ENCODE data around the gene ARL16.
"Not testable (repeated sequence)": the region's sequence is repeated elsewhere in the genome, so short reads cannot be mapped to it uniquely, and the experiment has no call there.

The ARL16 gene

DNA sequence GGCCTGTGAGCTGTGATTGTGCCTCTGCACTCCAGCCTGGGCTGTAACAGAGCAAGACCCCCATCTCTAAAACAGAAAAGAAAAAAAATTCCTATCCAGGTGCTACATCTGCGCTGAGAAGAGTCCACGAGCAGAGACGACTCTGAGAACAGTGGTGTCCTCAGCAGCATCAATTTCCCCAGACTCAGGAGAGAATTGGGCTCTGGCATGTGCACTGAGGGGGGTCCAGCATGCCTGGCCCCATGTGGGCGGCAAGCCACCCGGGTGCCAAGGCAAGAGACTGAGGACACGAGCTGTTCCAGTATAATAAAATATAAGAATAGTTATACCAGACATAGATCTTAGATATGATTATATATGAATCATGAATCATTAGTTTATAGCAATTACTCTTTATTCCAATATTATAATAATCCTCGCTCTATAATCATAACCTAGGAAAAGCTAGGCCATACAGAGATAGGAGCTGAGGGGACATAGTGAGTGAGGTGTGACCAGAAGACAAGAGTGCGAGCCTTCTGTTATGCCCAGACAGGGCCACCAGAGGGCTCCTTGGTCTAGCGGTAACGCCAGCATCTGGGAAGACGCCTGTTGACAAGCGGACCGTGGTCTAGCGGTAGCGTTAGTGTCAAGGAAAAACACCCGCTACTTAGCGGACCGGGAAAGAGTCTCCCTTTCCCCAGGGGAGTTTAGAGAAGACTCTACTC lies 7.9 kb downstream of the ARL16 start:
- DNase-seq (ENCODE audit: low read depth); H3K4me3 ChIP-seq (ENCODE audit: low read depth, low read length): not testable (repeated sequence)
- TF ChIP-seq, protein P1, sequence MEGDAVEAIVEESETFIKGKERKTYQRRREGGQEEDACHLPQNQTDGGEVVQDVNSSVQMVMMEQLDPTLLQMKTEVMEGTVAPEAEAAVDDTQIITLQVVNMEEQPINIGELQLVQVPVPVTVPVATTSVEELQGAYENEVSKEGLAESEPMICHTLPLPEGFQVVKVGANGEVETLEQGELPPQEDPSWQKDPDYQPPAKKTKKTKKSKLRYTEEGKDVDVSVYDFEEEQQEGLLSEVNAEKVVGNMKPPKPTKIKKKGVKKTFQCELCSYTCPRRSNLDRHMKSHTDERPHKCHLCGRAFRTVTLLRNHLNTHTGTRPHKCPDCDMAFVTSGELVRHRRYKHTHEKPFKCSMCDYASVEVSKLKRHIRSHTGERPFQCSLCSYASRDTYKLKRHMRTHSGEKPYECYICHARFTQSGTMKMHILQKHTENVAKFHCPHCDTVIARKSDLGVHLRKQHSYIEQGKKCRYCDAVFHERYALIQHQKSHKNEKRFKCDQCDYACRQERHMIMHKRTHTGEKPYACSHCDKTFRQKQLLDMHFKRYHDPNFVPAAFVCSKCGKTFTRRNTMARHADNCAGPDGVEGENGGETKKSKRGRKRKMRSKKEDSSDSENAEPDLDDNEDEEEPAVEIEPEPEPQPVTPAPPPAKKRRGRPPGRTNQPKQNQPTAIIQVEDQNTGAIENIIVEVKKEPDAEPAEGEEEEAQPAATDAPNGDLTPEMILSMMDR (IDR thresholded peaks at IDR 0.05; ENCODE audit: control insufficient read depth, extremely low read depth, insufficient read depth), result peak; percentile 45

DNA sequence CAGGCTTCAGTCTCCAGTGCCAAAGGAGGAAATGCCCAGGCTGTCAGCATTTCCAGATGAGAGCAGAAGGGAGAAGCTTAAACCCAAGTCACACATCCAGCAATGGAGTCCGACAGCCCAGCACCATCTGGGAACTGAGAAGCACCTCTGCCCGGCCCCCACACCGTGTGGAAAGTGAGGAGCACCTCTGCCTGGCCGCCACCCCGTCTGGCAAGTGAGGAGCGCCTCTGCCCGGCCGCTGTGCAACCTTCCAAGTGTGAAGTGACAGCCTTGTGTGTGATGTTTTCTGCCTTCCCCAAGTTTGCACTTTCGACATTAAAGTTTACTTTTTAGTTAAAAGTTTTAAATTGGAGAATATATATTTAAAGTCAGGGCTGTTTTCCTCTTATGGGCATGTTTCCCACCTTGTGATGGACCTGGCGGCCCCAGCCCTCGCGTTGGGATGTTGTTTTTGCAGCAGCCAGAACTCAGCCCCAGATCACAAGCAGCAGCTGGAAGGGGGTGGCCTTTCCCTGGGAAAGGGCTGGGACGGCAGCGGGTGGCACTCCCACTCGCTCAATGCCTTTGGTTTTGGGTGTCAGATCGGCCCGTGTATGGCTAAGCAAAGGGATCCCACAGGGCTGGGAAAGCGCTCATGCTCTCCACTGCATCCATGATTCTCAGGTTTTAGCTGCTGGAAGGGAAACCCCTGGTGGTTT lies 9.9 kb downstream of the ARL16 start:
- no peak overlapping the region for H3K4me3 ChIP-seq (ENCODE audit: low read depth, low read length)
- DNase-seq (ENCODE audit: low read depth), result no peak
- TF ChIP-seq, protein P1 (IDR thresholded peaks at IDR 0.05; ENCODE audit: control insufficient read depth, extremely low read depth, insufficient read depth), result no peak

DNA sequence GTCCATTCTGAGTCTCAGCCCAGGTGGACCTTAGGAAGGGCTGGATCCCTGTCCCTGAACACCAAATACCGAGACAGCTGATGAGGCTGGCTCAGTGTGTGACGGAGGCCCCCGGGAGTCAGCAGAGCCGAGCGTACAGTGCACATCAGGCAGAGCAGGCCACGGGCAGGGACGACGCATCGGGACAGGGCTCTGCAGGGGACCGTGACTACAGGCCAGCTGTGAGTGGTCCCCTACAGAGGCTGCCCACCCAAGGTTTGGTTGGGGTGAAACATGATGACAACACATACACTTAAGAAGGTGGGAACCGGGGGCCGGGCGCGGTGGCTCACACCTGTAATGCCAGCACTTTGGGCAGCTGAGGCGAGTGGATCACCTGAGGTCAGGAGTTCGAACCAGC lies 10.6 kb downstream of the ARL16 start:
- TF ChIP-seq, protein P1 (IDR thresholded peaks at IDR 0.05; ENCODE audit: control insufficient read depth, extremely low read depth, insufficient read depth), result no peak
- no peak for DNase-seq (ENCODE audit: low read depth)
- H3K4me3 ChIP-seq (ENCODE audit: low read depth, low read length), result no peak overlapping the region

DNA sequence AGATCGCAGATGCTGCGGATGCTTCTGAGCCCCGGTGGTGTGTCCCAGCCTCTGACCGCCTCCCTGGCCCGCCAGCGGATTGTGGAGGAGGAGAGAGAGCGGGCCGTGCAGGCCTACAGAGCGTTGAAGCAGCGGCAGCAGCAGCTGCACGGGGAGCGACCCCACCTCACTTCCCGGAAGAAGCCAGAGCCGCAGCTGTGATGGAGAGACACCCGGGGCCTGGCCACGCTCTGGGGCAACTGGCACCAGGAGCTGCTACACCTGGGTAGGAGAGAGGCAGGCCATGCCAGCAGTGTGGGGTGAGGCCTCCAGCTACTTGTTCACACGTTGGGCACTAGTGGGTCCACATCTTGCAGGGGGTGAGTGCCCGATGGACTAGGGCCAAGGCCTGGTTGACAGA lies 11.1 kb downstream of the ARL16 start:
- no peak for DNase-seq (ENCODE audit: low read depth)
- no peak overlapping the region for H3K4me3 ChIP-seq (ENCODE audit: low read depth, low read length)
- TF ChIP-seq, protein P1 (IDR thresholded peaks at IDR 0.05; ENCODE audit: control insufficient read depth, extremely low read depth, insufficient read depth), result no peak

DNA sequence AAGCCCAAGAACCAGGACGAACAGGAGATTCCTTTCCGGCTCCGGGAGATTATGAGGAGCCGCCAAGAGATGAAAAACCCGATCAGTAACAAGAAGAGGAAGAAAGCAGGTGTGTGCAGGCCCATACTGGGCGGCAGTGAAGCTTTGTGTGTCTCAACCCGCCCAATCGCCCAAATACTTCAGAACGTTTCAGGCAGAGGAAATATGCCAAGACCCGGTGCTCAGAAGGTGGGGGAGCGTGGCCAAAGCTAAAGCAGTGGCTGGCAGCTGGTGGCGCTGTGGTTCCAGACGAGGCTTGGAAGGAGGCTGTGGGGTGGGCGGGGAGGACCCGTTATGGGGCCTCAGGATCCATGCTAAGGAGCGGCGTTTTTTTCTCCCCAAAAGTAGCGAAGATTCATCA lies 15.8 kb downstream of the ARL16 start:
- peak overlapping the region; percentile 99 for H3K4me3 ChIP-seq (ENCODE audit: low read depth, low read length)
- DNase-seq (ENCODE audit: low read depth), result no peak
- TF ChIP-seq, protein P1 (IDR thresholded peaks at IDR 0.05; ENCODE audit: control insufficient read depth, extremely low read depth, insufficient read depth), result 0 out of 2 replicates have a peak, but pooled peaks have one; percentile 5

DNA sequence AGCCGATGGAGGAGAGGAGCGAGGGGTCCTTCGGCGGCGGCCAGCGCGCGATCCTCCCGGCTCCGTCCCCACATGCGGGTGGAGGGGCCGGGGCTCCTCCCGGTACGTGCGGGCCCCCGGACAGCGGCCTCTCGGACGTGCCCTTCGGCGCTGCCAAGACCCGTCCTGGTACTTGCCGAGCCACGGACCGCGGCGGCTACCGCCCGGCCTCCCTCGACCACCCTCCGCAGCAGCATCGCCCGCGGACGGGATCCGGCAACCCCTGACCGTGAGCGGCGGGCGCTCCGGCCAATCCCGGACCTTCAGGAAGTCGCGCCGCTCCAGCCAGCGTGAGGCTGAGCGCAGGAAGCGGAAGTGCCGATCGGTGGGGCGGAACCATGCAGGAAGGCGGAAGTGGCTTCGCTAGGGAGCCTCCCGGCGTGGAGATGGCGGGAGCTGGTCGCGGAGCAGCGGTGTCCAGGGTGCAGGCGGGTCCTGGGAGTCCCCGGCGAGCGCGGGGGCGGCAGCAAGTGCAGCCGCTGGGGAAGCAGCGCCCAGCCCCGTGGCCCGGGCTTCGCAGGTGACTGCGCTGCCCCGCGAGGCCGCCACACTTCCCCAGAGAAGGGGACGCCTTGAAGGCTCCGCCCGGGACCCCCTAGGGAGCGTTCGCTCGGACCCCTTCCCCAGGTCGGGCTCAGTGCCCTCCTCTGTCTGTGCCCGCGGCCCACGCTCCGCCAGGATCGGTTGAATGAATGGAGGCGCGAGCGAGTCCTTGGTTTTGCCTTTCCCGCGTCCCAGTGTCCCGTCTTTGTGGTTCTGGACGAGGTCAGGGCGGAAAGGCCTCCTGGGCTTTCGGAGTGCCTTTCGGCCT lies 17.0 kb downstream of the ARL16 start, which contains the start of the genes CCDC137 and OXLD1:
CCDC137 (plus strand) TSS at position 396 of the 850 bp plus-strand sequence; CDS start at position 426, 30 bp downstream.
OXLD1 (minus strand) TSS at position 264 of the 850 bp plus-strand sequence; CDS start at position 236, 28 bp downstream.
- peak within 1 kb of the TSS; percentile 99 for H3K4me3 ChIP-seq (ENCODE audit: low read depth, low read length)
- DNase-seq (ENCODE audit: low read depth), result peak; percentile 80
- TF ChIP-seq, protein P1 (IDR thresholded peaks at IDR 0.05; ENCODE audit: control insufficient read depth, extremely low read depth, insufficient read depth), result no peak
